A549 treated with AZD2906 at 1 μM for 4 hours (cell line): ENCODE results near the gene TXNDC8. TPM values are rescaled to one million over a fixed set of nuclear protein-coding genes. Genes with fewer than 3 reads are reported as not detected.

Experiments
- total RNA-seq: library from RNA; stranded (reverse); fragments of 200-300 nt; extraction: Qiagen RNA extraction; gene quantifications from 5 replicates; pipeline ENCODE4 v1.2.3, GENCODE V29; 2022

TXNDC8 gene
- total RNA-seq = not detected in 5 replicates

GRCh38 chr9:110337727-110338126 is at the start of gene TXNDC8:
TSS of gene TXNDC8 (minus strand) at chr9:110337863.

GRCh38 chr9:110256380-110257096 is 81.1 kb downstream of the TXNDC8 start, which contains the start of gene TXN:
TSS of gene TXN (minus strand) at chr9:110256507. CDS start at chr9:110256435, 72 bp downstream.

Other genes with a start within 250 kb of the TXNDC8 start
- gene C9orf152, start 129.7 kb downstream of the TXNDC8 start, total RNA-seq = 0.17 to 0.33 TPM (median 0.19 TPM) in 5 replicates
- gene TXN, start 81.4 kb downstream of the TXNDC8 start, total RNA-seq = 1,184 to 1,350 TPM (median 1,231 TPM) in 5 replicates
- gene SVEP1, start 241.9 kb upstream of the TXNDC8 start, total RNA-seq = 1.5 to 1.8 TPM (median 1.7 TPM) in 5 replicates